ENCODE measurements around the gene AKR1D1.

GRCh38 chr7:138032186-138032585 is 44.1 kb upstream of the AKR1D1 start:
- no peak for TF ChIP-seq CTCF (IDR thresholded peaks at IDR 0.05)
- TF ChIP-seq POLR2AphosphoS5 (IDR thresholded peaks at IDR 0.05), result no peak
